GM06990 (cell line): ENCODE data around the gene SPATA24.

Source experiments
- DNase-seq: peaks from one replicate; pipeline ENCODE4 v3.0.0-alpha.2; 2011; ENCODE audit not compliant: insufficient read length; ENCODE audit errors: extremely low read depth
- H3K27me3 ChIP-seq: replicated peaks from 2 replicates; pipeline ENCODE4 v1.6.0; 2011; ENCODE audit warnings: low read length; ENCODE audit not compliant: control insufficient read depth, insufficient read depth
- H3K36me3 ChIP-seq: 2 replicates; pipeline ENCODE4 v1.5.1; 2011; ENCODE audit warnings: low read length; ENCODE audit not compliant: control insufficient read depth, insufficient read depth
- H3K4me3 ChIP-seq: replicated peaks from 2 replicates; pipeline ENCODE4 v1.5.1; 2011; ENCODE audit warnings: low read depth, mild to moderate bottlenecking, control low read depth, low read length
- TF ChIP-seq, protein P1 (sequence below): IDR thresholded peaks from 2 replicates; pipeline ENCODE4 v1.5.1; 2011; ENCODE audit warnings: low read length, control low read depth, mild to moderate bottlenecking, inconsistent platforms; ENCODE audit not compliant: insufficient read depth, poor library complexity, severe bottlenecking

The SPATA24 gene

DNA sequence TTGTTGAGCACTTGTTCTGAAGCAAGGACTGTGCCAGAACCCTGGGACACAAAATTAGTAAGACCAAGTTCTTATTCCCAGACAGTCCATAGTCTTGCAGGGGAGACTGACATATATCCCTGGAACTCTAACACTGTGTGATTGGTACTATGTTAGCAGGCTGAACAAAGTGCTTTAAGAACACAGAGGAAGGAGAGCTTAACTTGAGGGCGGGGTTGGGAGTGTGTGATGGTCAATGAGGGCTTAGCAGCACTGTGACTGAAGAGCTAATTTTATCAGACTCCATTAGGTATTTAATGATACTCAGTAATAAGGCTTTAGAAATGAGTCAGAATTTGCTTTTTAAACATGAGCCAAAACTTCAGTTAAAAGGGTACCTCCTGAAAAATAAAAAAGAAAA is 14.9 kb upstream of the SPATA24 start:
- DNase-seq: no peak
- H3K27me3 ChIP-seq: no peaks in the 10 kb centered on the region
- no peak overlapping the region for H3K4me3 ChIP-seq
- no peaks in the 10 kb centered on the region for H3K36me3 ChIP-seq
- TF ChIP-seq, protein P1, sequence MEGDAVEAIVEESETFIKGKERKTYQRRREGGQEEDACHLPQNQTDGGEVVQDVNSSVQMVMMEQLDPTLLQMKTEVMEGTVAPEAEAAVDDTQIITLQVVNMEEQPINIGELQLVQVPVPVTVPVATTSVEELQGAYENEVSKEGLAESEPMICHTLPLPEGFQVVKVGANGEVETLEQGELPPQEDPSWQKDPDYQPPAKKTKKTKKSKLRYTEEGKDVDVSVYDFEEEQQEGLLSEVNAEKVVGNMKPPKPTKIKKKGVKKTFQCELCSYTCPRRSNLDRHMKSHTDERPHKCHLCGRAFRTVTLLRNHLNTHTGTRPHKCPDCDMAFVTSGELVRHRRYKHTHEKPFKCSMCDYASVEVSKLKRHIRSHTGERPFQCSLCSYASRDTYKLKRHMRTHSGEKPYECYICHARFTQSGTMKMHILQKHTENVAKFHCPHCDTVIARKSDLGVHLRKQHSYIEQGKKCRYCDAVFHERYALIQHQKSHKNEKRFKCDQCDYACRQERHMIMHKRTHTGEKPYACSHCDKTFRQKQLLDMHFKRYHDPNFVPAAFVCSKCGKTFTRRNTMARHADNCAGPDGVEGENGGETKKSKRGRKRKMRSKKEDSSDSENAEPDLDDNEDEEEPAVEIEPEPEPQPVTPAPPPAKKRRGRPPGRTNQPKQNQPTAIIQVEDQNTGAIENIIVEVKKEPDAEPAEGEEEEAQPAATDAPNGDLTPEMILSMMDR: no peak

DNA sequence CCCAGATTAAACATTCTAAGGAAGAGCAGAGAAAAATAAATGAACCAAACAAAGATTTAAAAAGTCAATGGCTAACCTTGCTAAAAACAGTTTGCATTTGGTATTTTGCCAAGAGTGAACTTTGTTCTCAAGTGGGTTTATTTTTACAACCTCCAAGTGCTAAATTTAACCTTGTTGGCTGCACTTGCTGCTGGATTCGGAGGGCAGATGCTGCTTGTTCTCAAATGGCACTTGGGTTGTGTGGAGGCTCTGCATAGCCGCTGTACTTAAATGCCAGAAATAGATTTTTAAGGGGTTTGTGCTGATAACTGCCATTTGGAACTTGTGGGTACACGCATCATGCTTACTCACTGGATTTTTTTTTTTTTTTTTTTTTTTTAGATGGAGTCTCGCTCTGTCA is 13.3 kb upstream of the SPATA24 start:
- no peak for DNase-seq
- Histone ChIP-seq H3K36me3 (no peaks in the 10 kb centered on the region), H3K4me3 (no peak overlapping the region), H3K27me3 (no peaks in the 10 kb centered on the region)
- TF ChIP-seq, protein P1: no peak

DNA sequence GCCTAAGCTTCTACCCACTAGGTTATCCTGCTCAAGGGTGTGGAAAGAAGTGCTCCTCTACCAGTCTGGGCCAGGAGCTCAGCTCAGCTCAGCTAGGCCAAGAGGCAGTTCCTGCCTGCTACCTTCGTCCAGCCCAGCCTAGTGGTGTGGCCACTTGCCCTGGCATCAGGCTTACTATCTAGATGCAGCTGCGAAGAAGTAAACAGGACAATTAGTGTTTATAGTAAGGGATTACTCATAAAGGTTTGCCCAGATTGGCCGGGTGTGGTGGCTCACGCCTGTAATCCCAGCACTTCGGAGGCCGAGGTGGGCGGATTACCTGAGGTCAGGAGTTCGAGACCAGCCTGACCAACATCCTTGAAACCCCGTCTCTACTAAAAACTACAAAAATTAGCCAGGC is 12.8 kb upstream of the SPATA24 start:
- DNase-seq: no peak
- H3K4me3 ChIP-seq: no peak overlapping the region
- TF ChIP-seq, protein P1: no peak

DNA sequence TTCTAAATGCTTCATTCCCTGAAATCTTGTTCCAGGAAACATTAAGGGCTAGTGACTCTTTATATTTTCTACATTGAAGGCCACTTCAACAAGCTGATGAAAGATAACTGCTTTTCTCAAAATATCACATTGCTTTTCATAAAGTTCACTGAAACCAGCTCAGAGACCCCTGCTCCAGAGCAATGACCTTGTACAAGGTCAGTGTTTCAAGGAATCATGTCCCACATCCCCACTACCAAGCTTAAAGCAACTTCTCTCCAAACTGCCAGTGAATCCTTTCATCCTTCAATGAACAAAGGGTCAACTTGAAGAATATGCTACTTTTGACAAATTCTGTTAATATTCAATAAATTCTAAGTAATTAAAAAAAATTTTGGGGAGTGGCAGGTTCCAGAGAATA is 12.0 kb upstream of the SPATA24 start:
- Histone ChIP-seq H3K27me3 (no peaks in the 10 kb centered on the region), H3K36me3 (no peaks in the 10 kb centered on the region), H3K4me3 (no peak overlapping the region)
- no peak for DNase-seq
- TF ChIP-seq, protein P1: no peak

More for the DNA sequence above, 12.8 kb upstream of the SPATA24 start:
- Histone ChIP-seq H3K27me3 (no peaks in the 10 kb centered on the region), H3K36me3 (no peaks in the 10 kb centered on the region)

DNA sequence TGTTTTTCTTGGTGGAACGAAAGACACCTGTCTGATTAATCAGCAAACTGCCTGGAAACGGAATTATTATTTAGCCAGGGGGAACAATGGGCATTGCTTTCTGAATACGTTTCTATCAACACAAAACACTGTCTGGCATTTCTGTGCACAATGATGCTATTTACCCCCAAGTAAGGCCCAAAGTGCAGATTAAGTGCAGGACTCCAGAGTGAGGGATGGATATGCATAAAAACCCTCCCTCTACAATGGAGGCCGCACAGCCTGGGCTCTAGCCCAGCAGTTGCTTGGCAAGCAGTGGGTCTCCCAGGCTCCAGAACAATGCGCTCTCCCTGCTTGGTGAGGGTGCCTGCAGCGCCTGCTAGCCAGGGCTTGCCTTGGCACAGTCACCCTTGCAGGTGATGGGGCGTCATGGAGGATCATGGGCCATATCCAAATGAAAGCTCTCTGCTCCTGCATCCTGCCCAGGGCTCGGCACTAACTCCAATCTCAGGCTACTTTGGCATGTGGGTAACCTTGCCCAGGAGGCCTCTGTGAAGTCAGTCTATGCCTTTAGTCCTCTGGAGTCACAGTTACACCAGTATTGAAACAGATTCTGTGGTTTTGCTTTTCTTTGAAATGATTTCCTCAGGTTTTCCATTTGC is 11.5 kb upstream of the SPATA24 start:
- DNase-seq: no peak
- H3K27me3 ChIP-seq: no peaks in the 10 kb centered on the region
- TF ChIP-seq, protein P1: no peak
- H3K4me3 ChIP-seq: no peak overlapping the region
- H3K36me3 ChIP-seq: no peaks in the 10 kb centered on the region
